Hepatocyte (in vitro differentiated cells): Measurements from ENCODE around the gene RAI1. TPM values are rescaled to one million over a fixed set of nuclear protein-coding genes. Genes with fewer than 3 reads are reported as not detected.
A peak's percentile ranks its signal among the peaks of the same experiment; 100 is the strongest.

Experiments used
- DNase-seq: peaks from one replicate; pipeline ENCODE4 v3.0.0-alpha.2; 2016; ENCODE audit warnings: low spot score
- H2AFZ ChIP-seq: fragments of 200-600 bp; sonication (generic); 2 replicates; pipeline ENCODE4 v1.6.0; 2016; ENCODE audit warnings: antibody characterized with exemption, mild to moderate bottlenecking
- H3K27ac ChIP-seq: fragments of 200-600 bp; sonication (generic); 2 replicates; pipeline ENCODE4 v1.5.1; 2016; ENCODE audit warnings: mild to moderate bottlenecking
- H3K27me3 ChIP-seq: fragments of 200-600 bp; sonication (generic); 2 replicates; pipeline ENCODE4 v1.6.1; 2016
- H3K36me3 ChIP-seq: fragments of 200-600 bp; sonication (generic); replicated peaks from 2 replicates; pipeline ENCODE4 v1.5.1; 2016; ENCODE audit warnings: low read depth; ENCODE audit not compliant: insufficient read depth
- H3K4me1 ChIP-seq: fragments of 200-600 bp; sonication (generic); 2 replicates; pipeline ENCODE4 v1.5.1; 2016; ENCODE audit warnings: mild to moderate bottlenecking, moderate library complexity; ENCODE audit not compliant: insufficient read depth
- H3K4me2 ChIP-seq: fragments of 200-600 bp; sonication (generic); 2 replicates; pipeline ENCODE4 v1.6.0; 2016
- H3K4me3 ChIP-seq: fragments of 200-600 bp; sonication (generic); 2 replicates; pipeline ENCODE4 v1.5.1; 2016; ENCODE audit warnings: mild to moderate bottlenecking
- H3K79me2 ChIP-seq: fragments of 200-600 bp; sonication (generic); 2 replicates; pipeline ENCODE4 v1.6.0; 2017; ENCODE audit warnings: mild to moderate bottlenecking
- H3K9me2 ChIP-seq: fragments of 200-600 bp; sonication (generic); replicated peaks from 2 replicates; pipeline ENCODE4 v1.6.0; 2017; ENCODE audit warnings: mild to moderate bottlenecking; ENCODE audit not compliant: insufficient read depth
- H3K9me3 ChIP-seq: fragments of 200-600 bp; sonication (generic); 2 replicates; pipeline ENCODE4 v1.5.1; 2016; ENCODE audit warnings: low read depth, mild to moderate bottlenecking
- H4K20me1 ChIP-seq: fragments of 200-600 bp; sonication (generic); 2 replicates; pipeline ENCODE4 v1.6.0; 2016; ENCODE audit warnings: mild to moderate bottlenecking; ENCODE audit not compliant: insufficient read depth, poor library complexity, severe bottlenecking
- EZH2 ChIP-seq: fragments of 200-600 bp; sonication (generic); IDR thresholded peaks from 2 replicates; pipeline ENCODE4 v1.6.1; 2016; ENCODE audit warnings: antibody characterized with exemption, mild to moderate bottlenecking, borderline replicate concordance
- EZH2phosphoT487 ChIP-seq: fragments of 200-600 bp; sonication (generic); IDR thresholded peaks from one replicate; pipeline ENCODE4 v1.6.1; 2018; ENCODE audit warnings: antibody characterized with exemption, mild to moderate bottlenecking, low read depth, moderate library complexity; ENCODE audit not compliant: unreplicated experiment, severe bottlenecking
- WGBS: methylation state at CpG from one replicate; pipeline ENCODE4 v1.1.6; 2016; ENCODE audit warnings: low lambda C conversion rate; ENCODE audit errors: missing lambda C conversion rate; 5-methylcytosine and 5-hydroxymethylcytosine counted together
- polyA plus RNA-seq: library from polyadenylated mRNA; unstranded; fragments of >200 nt; fragmentation: Nextera tagmentation; extraction: Ambion mirVana; gene quantifications from 2 replicates; pipeline ENCODE4 v1.2.1, GENCODE V29; 2016
- total RNA-seq: library from RNA; depleted of rRNA; stranded (reverse); fragments of >200 nt; gene quantifications from 2 replicates; pipeline ENCODE4 v1.2.3, GENCODE V29; 2014
- TF ChIP-seq, protein P1 (sequence below): fragments of 200-600 bp; sonication (generic); IDR thresholded peaks from 2 replicates; pipeline ENCODE4 v1.5.1; 2016; ENCODE audit warnings: antibody characterized with exemption, mild to moderate bottlenecking; ENCODE audit not compliant: poor library complexity

Gene RAI1
- total and polyA plus RNA-seq, 2 experiments from 2014 or later, result 20.2 to 23.8 TPM

DNA sequence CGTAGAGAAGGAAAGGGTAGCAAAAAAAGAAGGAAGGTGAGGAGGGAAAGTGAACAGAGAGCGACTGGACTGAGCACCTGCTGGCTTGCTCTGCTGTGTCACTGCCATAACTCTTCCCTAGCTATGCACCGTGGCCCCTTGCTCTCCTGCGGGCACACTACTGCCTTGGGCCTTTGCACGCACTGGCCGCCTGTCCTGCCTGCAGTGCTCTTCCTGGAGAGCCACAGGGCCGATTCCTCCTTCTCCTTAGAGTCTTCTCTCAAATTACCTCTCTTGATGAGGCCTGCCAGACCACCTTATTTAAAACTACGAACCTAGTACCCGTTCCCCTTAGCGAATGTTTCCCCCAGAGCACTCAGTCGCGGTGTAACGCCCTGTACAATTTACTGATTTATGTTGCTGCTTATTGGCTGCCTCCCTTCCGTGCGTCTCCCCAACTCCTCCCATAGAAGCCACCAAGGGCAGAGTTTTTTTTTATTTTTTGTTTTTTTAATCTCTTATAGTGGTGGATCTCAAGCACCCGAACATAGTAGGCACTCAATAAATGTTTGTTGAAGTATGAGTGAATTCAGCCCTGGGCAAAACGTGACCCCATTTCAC, 70.3 kb downstream of the RAI1 start:
- no peaks in the 10 kb centered on the region for H3K27me3 ChIP-seq
- H3K4me2 ChIP-seq, result peak overlapping the region; percentile 81
- H3K4me1 ChIP-seq, result peaks cover 19% of the 10 kb centered on the region
- H3K9me2 ChIP-seq, result no peaks in the 10 kb centered on the region
- H3K4me3 ChIP-seq, result no peak overlapping the region
- H4K20me1 ChIP-seq, result peaks cover 32% of the 10 kb centered on the region
- TF ChIP-seq, protein P1, sequence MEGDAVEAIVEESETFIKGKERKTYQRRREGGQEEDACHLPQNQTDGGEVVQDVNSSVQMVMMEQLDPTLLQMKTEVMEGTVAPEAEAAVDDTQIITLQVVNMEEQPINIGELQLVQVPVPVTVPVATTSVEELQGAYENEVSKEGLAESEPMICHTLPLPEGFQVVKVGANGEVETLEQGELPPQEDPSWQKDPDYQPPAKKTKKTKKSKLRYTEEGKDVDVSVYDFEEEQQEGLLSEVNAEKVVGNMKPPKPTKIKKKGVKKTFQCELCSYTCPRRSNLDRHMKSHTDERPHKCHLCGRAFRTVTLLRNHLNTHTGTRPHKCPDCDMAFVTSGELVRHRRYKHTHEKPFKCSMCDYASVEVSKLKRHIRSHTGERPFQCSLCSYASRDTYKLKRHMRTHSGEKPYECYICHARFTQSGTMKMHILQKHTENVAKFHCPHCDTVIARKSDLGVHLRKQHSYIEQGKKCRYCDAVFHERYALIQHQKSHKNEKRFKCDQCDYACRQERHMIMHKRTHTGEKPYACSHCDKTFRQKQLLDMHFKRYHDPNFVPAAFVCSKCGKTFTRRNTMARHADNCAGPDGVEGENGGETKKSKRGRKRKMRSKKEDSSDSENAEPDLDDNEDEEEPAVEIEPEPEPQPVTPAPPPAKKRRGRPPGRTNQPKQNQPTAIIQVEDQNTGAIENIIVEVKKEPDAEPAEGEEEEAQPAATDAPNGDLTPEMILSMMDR, result no peak
- TF ChIP-seq EZH2phosphoT487 (no peak), EZH2 (no peak)
- peaks cover 91% of the 10 kb centered on the region for H3K79me2 ChIP-seq
- no peaks in the 10 kb centered on the region for H3K9me3 ChIP-seq
- DNase-seq, result no peak
- H3K27ac ChIP-seq, result peak overlapping the region; percentile 69
- H2AFZ ChIP-seq, result no peak overlapping the region
- H3K36me3 ChIP-seq, result no peaks in the 10 kb centered on the region
- WGBS, result 77% methylated on average over 17 of the region's 17 CpGs

DNA sequence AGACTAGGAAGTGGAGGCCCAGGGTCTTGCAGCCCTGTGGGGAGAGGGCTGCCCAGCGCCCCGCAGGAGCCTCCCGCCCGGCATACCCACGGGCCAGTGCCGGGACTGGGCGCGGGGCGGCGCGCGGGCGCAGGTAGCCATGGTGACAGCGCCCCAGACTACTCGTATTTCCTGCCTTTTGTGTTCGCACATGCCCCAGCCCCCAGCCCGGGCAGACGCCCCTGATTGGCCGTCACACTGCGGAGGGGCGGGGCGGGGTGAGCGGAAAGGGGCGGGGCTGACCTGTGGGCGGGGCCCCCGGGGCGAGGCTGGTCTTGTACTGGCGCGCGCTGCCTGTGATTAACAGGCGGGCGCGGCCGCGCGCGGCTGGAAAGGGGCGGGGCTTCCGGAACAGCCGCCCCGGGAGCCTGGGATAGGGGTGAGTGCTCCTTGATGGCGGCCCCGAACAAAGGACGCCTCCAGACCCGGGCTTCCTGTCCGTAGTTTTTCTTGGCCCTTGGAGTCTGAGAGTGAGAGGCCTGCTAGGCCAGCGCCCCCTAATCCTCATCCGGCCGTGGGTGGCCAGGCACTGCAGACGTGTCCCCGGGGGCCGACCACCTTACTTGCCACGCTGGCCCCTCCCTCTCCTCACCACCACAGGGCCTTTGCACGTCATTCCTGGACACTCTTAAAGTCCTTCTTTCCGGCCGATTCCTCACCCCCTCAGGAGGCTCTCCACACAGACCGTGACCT, 71.0 kb downstream of the RAI1 start:
- H3K9me3 ChIP-seq, result no peaks in the 10 kb centered on the region
- no peaks in the 10 kb centered on the region for H3K9me2 ChIP-seq
- peaks cover 92% of the 10 kb centered on the region for H3K79me2 ChIP-seq
- TF ChIP-seq, protein P1, result peak; percentile 33
- TF ChIP-seq EZH2phosphoT487, result no peak
- no peak for TF ChIP-seq EZH2
- DNase-seq, result peak; percentile 96
- H3K4me1 ChIP-seq, result peaks cover 19% of the 10 kb centered on the region
- no peaks in the 10 kb centered on the region for H3K36me3 ChIP-seq
- H3K4me2 ChIP-seq, result peak overlapping the region; percentile 81
- no peak overlapping the region for H3K4me3 ChIP-seq
- H3K27ac ChIP-seq, result peak overlapping the region; percentile 83
- no peaks in the 10 kb centered on the region for H3K27me3 ChIP-seq
- peaks cover 26% of the 10 kb centered on the region for H4K20me1 ChIP-seq
- peak overlapping the region; percentile 50 for H2AFZ ChIP-seq
- 23% methylated on average over 30 of the region's 57 CpGs for WGBS

DNA sequence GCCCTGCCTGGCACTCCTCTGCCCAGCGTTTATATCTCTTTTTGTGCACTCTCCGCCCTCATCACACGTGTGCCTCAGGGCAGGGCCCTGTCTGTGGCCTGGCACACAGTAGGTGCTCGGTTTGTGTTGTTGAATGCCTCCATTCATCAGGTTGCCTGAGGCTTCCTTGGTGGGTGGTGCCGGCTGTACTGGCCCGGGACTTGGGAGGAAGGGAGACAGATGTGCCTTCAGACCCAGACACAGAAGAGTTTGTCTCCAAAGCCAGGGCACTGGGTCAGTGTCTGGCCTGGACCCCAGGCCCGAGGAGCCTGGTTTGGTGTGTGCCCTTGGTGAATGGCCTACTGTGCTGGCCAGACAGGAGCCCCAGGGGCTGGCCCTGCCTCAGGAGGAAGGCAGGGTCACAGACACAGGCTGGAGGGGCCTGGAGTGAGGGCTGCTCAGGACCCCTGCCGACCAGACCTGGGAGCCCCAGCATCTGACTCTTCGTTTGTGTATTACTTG, 71.6 kb downstream of the RAI1 start:
- Histone ChIP-seq H3K4me2 (peak overlapping the region; percentile 81), H3K27ac (peak overlapping the region; percentile 83), H3K9me2 (no peaks in the 10 kb centered on the region), H2AFZ (peak overlapping the region; percentile 50), H3K79me2 (peaks cover 92% of the 10 kb centered on the region), H3K36me3 (no peaks in the 10 kb centered on the region), H3K9me3 (no peaks in the 10 kb centered on the region), H3K27me3 (no peaks in the 10 kb centered on the region), H3K4me1 (peaks cover 19% of the 10 kb centered on the region), H4K20me1 (peaks cover 27% of the 10 kb centered on the region), H3K4me3 (no peak overlapping the region)
- TF ChIP-seq, protein P1, result no peak
- TF ChIP-seq EZH2, result no peak
- no peak for TF ChIP-seq EZH2phosphoT487
- DNase-seq, result no peak
- WGBS, result 73% methylated on average over 9 of the region's 9 CpGs
